Fibroblast of skin of right biceps (primary cell): Measurements from ENCODE around the gene GTF2H4.
"Not testable (repeated sequence)": the region's sequence is repeated elsewhere in the genome, so short reads cannot be mapped to it uniquely, and the experiment has no call there.

Experiments used
- DNase-seq: peaks from one replicate; pipeline ENCODE4 v3.0.0-alpha.2; 2013

GTF2H4 gene

GRCh38 chr6:30926644-30927043, 18.6 kb downstream of the GTF2H4 start:
- DNase-seq: no peak

GRCh38 chr6:30927080-30927479, 19.1 kb downstream of the GTF2H4 start:
- not testable (repeated sequence) for DNase-seq

GRCh38 chr6:30928677-30929076, 20.7 kb downstream of the GTF2H4 start:
- DNase-seq: no peak

- no peak for DNase-seq
These were observed 22.5 kb downstream of the GTF2H4 start for GRCh38 chr6:30930506-30930905.

GRCh38 chr6:30931272-30931671, 23.3 kb downstream of the GTF2H4 start:
- DNase-seq: no peak

- no peak for DNase-seq
These were observed 24.1 kb downstream of the GTF2H4 start, which contains the start of gene SFTA2 for GRCh38 chr6:30931969-30932645. SFTA2 (minus strand) TSS chr6:30932170; CDS start chr6:30932096, 74 bp downstream.

GRCh38 chr6:30932665-30933365, 24.8 kb downstream of the GTF2H4 start:
- DNase-seq: no peak

- no peak for DNase-seq
These were observed 27.0 kb downstream of the GTF2H4 start for GRCh38 chr6:30935018-30935417.

- no peak for DNase-seq
These were observed 29.3 kb downstream of the GTF2H4 start for GRCh38 chr6:30937265-30937664.

GRCh38 chr6:30938730-30939129, 30.7 kb downstream of the GTF2H4 start:
- DNase-seq: no peak

- no peak for DNase-seq
These were observed 31.5 kb downstream of the GTF2H4 start for GRCh38 chr6:30939473-30939872.

GRCh38 chr6:30940361-30940986, 32.5 kb downstream of the GTF2H4 start, which contains the start of gene MUCL3:
MUCL3 (plus strand) TSS chr6:30940973; CDS start chr6:30941000, 27 bp downstream.
- no peak for DNase-seq

GRCh38 chr6:30942338-30943060, 34.5 kb downstream of the GTF2H4 start:
- DNase-seq: peak; percentile 89

- DNase-seq: no peak
These were observed 36.0 kb downstream of the GTF2H4 start for GRCh38 chr6:30944051-30944450.

GRCh38 chr6:30945281-30945680, 37.3 kb downstream of the GTF2H4 start:
- DNase-seq: no peak

GRCh38 chr6:30947231-30947630, 39.2 kb downstream of the GTF2H4 start:
- no peak for DNase-seq

GRCh38 chr6:30948811-30949210, 40.8 kb downstream of the GTF2H4 start:
- no peak for DNase-seq

GRCh38 chr6:30951907-30952469, 44.0 kb downstream of the GTF2H4 start:
- no peak for DNase-seq

- no peak for DNase-seq
These were observed 46.8 kb downstream of the GTF2H4 start for GRCh38 chr6:30954631-30955366.

- DNase-seq: peak; percentile 64
These were observed 47.5 kb downstream of the GTF2H4 start for GRCh38 chr6:30955367-30956042.

- DNase-seq: no peak
These were observed 49.7 kb downstream of the GTF2H4 start for GRCh38 chr6:30957716-30958115.
